Stimulated activated CD8-positive, alpha-beta memory T cell treated with anti-CD3 and anti-CD28 coated beads, Interleukin-2, amount 100 ng/mL, for 48 hours (primary cell): Measurements from ENCODE around the gene DNAJC21.
A peak's percentile ranks its signal among the peaks of the same experiment; 100 is the strongest.
"Not testable (repeated sequence)": the region's sequence is repeated elsewhere in the genome, so short reads cannot be mapped to it uniquely, and the experiment has no call there.

ENCODE experiments used
- DNase-seq, 2 donors: peaks; one replicate each; pipeline ENCODE4 v3.0.0-alpha.2; 2020; ENCODE audit warnings: low read depth in 2 of 2

Gene DNAJC21

DNA sequence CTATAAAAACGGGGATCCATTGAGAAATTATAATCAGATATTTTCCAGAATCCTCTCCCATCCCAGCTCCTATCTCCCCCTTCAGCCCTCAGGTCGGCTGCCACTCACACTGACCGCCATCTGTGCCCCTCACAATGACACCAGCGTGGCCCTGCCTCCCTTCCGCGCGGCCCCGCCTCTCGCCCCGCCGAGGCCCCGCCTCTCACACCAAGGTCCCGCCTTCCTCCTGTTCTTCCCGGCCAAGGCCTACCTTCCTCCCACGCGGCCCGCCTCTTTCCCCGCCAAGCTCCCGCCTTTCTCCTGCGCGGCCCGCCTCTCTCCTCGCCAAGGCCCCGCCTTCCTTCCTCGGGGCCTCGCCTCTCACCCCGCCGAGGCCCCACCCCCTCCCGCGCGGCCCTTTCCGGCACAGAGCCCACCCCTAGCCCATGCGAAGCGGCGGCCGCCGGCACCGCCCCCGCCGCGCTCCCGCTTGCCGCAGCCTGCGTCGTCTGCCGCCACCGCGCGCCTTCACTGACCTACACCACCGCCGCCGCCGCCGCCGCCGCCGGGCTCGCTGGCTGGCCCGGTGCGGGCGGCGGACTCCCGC, at the start of gene DNAJC21:
Gene DNAJC21 (plus strand): TSS at position 426 of the 586 bp plus-strand sequence. CDS start 261 bp downstream, outside the sequence.
- DNase-seq, result peak; percentile 96 to 98

DNA sequence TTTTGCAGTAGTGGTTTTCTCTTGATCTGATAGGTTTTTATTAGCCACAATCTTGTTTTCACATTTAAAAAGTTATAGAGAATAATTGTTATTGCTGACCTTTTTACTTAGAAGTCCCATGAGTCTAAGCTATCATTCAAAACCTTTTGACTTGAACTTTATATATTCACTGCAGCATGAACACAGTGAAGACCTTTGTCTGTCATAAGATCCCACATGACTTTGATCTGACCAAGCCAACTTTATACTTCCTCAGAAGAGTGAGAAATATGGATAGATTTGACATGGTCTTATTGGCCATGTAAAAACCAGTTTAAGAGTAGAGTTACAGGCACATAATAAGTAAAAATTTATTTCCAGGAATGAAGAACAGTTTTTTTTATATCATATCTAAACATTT, 48.1 kb upstream of the DNAJC21 start:
- DNase-seq, result no peak

DNA sequence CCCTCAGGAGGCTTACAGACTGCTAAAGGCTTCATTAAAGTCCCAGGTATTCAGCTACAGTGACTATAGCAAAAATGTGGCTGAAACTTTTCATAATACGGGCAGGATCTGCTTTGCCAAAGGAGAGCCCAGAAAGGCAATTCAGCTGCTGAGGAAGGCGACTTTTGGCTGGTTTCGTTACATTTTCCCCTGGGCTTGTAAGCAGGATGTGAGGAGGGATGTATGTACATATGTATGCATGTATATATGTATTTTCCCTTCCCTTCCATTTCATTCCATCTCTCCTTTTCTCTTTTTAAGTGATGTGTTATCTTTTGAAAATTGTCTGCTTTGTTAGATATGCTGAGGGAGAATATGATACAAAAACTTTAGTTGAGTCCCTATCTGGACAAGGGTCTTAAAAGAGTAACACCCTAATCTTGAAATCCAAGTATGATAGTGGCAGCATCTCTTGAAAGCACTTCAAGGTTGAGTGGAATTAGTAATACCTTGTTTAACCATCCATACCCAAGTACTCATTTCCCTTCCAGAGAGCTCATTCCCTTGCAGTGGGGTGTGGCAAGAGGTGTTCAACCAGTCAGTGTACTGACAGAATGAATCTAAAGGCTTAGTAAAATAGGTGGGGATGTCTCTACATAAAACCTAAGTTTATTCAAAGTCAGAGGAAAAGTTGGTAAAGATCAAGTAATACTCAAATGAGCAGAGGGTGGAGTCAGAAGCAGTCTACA, 42.8 kb upstream of the DNAJC21 start:
- no peak for DNase-seq

DNA sequence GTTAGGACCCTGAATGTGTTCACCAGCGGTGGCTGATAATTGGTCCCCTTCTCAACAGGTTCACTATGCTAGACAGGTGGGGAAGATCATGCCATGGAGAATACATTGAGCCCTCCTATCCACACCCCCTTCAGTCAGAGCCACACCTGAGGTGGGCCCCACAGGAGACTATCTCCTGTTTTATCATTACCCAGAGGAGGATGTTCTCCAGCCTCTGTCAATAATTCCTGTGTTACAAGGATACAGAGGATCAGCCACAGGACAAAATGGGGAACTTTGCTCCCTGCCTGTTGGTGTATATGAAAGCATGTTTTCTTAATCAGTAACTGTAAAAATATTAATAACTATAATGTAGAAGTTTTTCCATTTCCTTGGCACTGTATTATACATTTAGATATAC, 40.0 kb upstream of the DNAJC21 start:
- no peak for DNase-seq

DNA sequence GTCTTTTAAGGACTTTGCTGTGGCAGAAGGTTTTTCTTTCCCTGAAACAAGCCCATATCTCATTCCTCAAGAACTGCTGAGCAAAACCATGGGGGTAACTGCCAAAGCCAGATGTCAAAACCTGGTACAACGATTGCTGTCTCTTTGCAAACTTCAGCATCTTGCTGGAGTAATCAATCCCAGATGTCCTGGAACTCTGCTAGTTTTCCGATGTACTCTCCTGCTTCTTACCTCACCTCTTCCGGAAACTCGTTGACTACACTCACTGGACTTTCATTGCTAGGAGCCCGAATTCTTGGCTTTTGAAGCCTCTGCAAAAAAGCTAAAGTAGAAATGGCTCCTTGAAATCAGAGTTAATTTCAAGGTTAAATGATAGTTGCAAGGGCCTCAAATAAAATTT, 37.4 kb upstream of the DNAJC21 start:
- no peak for DNase-seq

DNA sequence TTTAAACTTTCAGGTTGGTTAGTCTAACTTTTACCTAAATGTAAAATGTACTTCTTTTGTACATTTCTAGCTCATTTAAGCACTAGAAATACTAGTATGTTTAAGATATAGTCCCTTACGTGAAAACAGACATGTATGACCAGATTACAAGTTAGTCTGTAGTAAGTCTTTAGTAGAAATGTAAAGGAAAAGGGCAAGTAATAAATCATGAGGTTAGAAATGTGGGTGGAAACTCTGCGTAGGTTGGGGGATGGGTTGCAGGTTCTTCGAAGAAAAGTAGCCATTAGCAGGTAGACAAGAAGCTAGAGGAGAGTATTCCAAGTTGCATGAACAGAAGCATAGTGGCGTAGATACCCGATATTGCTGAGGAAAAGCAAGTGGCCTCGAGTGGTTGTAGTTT, 36.9 kb upstream of the DNAJC21 start:
- no peak for DNase-seq

DNA sequence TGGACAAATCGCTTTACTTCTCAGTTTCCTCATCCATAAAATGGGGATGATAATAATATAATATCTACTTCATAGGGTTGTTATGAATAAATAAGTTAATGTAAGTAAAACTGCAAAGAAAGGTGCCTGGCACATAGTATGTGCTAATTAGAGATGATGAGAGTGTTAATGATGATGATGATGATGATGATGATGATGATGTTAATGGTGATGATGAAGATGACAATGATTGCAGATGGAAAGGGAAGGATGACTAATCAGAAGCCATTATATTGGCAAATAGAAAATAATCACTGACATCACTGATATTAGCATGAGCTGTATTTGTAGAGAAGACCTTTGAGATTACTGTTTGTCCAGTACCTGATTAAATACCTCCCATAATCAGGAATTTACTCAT, 34.6 kb upstream of the DNAJC21 start:
- DNase-seq, result no peak

DNA sequence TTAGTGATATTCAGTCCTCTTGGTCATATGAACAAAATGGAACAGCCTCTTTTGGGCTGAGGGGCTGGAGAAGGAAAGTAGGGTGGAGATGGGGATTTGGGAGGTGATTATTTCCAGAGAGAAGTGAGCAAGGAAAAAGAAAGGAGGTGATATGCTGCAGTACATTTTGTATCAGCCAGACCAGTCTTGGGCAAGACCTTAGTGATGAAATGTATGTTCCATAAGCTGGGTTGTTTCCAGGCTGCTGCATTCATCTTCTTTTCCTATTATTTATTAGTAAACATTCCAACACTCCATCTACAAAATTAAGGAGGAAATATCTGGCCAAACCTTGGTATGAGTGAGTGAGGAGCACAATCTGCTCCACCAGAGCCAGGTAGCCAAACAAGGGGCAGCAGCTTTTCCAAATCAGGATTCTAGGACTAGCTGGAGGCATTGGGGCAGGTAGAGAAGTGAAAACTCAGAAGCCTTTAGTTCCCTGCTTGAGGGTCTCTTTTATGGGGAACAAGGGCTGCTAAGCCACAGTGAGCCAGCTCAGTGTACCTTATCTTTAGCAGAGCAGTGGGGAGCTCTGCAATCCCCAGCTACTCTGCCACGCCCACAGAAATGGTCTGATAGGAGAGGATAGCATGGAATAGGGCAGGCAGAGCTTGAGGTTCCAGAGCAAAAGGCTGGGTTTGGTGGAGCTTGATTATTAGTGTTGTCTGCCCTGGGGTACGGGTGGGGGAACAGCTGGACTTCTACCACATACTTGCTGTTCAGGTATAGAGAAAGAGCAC, 33.5 kb upstream of the DNAJC21 start:
- DNase-seq, result no peak

DNA sequence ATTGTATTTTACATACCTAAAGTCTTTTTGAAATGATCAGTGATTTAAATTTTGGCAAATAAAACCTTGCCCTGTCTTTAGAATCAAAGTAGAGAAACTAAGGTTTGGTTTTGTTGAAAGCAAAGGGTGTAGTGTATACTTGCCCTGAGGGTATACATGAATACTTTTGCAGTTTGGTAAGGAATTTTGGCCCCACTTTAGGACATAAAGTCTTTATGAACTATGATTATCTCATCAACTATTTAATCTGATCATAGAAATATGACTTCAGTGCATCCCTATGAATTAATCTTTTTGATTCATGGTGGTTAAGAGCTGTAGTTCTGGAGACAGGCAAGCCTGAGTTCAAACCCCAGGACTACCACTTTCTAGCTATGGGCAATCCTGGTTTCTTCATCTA, 31.7 kb upstream of the DNAJC21 start:
- DNase-seq, result no peak

DNA sequence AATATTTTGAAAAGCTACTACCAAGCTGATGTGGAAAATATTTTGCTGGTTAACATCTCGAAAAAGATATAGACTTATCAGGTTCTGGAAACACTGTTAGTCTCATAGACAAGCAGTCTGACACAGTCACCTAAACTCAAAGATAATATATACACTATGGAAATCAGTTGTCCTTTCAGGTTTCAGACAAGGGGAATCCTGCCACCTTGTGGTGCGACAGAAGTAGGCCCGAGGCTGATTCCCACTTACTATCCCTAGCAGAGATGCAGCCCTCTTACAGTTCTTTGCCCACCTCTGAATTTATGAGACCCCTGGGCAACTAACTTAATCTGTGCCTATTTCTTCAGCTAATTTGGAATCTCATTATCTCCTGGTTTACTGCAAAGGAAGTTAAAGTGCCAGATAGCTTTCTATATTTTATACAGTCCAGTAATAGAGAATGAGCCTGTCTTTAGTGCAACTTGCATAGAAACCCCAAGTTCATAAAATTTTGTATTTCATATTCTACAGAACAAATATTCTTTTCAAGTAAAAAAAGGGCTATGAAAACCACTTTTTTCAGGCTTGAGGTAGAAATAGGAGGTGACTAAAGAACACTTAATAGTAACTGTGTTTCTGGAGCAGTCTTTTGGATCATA, 31.0 kb upstream of the DNAJC21 start:
- peak; percentile 14 to 27 for DNase-seq

DNA sequence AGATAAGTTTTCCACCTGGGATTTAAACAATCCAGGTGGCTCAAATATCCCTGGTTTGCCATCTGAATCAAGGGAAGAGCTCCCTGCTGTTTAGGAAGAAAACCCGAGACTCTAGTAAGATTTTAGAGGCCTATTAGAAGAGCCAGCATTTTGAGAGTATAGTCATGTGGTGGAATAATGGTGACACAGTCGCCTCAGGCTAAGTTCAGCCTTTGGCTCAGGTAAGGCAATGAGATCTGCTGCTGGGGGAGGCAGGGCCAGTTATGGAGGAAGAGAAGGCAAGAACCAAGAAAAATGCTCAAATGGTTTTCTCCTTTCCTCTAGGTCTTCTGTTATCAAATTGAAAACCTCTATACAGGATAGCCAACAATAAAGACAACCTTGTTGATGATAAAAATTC, 30.3 kb upstream of the DNAJC21 start:
- no peak for DNase-seq

DNA sequence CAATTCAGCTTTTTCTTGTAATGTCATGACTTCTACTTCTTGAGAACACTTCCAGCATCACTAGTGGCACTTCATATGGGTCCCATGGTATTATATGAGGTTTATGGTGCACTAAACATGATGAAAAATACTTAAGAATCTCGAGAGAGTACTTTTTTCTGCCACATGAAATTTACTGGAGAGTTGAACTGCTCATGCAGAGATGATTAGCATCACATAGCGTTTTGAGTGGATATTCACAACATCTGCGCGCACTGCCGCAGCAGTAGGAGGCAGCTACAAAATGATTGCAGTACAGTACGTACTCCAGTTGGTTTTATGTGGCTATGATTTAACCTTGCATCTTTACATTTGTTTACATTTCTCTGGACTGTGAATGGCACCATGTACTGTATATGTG, 28.7 kb upstream of the DNAJC21 start:
- no peak for DNase-seq

DNA sequence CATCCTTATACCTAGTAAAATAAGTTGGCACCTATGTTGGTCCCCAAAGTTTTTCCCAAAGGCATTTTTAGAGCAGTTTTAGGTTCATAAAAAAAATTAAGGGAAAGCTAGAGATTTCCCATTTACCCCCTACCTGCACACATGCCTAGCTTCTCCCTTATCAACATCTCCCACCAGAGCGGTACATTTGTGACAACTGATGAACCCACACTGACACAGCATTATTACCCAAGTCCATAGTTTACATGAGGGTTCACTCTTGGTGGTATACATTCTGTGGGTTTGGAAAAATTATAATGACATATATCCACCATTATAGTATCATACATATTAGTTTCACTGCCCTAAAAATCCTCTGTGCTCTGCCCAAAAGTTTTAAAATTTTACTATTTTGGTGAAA, 26.1 kb upstream of the DNAJC21 start:
- no peak for DNase-seq

DNA sequence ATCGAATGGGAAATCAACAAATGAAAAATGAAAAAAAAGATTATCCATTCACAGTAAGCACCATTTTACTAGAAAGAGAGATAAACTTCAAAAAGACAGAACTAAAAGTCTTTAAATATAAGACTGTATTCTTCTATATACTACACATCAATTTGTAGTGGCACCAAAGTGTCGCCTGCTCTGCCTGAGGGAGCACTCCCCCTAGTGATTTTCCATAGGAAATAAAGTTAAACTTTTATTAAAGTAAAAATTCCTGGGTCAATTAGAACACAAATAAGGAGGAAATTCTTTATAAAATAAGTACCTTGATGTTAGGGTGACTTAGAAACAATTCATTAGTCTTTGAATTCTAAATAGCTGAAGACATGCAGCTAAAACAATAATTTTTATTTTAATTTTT, 23.8 kb upstream of the DNAJC21 start:
- no peak for DNase-seq

DNA sequence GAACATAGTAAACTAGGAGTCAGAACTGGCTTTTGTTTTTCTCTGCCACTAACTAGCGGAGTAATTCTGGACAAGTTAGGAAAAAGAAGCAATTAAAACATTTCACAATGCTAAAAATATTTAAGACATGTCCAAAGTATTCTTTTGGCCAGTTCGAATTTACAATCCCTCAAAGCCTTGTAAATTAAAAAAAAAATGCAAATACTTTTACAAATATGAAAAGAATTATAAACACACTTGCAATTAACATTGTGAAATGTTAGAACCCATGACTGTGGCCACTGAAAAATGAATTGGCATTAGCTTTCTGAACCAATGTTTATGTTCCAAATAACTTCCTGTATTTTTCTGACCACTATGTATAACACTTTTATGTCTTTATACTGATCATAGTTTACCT, 16.3 kb upstream of the DNAJC21 start:
- DNase-seq, result no peak

DNA sequence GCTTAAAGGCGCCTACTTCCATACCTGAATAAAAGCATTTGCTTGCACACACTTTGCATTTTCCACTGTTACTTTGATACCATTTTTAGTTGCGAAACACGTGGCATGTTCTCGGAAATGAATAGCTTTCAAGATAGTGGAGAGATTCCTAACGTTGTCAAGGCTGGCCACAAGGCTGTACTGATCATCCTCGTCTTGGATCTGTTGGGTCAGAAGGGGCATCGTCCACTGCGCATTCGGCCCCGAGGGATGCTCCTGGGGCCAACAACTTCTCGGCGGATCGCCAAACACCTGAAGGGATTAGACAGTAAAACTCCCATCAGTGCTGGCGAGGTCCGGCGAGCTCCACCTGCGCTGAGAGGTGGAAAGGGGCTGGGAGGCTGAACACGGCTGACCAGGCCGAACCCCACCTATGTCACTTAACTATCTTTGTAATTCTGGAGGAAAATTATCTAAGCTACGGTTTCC, 14.7 kb upstream of the DNAJC21 start:
- DNase-seq, result peak in 1 of 2 donors; percentile 0

DNA sequence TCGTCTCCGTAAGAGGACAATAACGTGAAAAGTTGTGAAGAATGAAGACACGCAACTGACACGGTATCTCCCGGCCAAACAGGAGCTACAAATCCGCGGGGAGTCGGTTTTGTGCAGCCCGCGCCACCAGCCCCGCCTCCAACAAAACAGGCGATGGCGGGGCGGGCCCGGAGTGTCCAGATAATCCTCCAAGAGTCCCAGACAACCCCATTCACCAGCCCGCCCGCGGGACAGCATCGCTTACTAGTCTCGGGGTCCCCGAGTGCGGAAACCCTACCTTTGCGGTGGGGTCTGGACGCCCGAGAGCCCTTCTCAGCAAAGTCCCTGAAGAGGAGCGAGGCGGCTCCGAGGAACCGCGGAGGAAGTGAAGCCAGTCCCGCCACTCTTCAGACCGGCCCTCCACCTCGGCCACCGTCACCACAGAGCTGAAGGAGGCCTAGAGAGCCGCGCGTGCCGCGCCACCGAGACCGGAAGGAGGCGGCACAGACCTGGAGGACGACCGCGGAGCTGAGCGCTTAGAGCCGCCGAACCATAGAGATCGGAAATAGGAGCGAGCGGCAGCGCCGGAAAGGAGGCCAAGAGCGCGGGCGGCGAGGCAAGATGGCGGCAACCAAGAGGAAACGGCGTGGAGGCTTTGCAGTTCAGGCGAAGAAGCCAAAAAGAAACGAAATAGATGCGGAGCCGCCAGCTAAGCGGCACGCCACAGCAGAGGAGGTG, 14.1 kb upstream of the DNAJC21 start, which contains the start of the genes BRIX1 and RAD1:
Gene BRIX1 (plus strand): TSS at position 573 of the 717 bp plus-strand sequence. CDS start 28 bp downstream, at position 601.
Gene RAD1 (minus strand): TSS at position 366 of the 717 bp plus-strand sequence. CDS start 612 bp downstream, outside the sequence.
- DNase-seq, result peak; percentile 90

DNA sequence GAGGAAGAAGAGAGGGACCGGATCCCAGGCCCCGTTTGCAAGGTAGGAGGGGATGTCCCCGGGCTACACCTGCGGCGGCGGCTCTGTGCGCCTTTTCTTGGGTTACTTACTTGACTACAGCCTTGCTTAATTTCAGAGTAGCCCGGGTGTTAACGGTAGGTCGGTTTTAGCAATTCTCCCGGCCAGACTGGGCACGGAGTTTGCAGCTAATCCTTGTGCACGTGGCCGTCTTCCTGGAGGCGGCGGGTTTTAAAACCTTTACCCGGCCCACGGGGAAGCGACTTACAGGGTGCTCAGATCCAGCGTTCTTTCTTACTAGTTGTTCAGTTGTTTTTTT, 13.5 kb upstream of the DNAJC21 start:
- no peak for DNase-seq

DNA sequence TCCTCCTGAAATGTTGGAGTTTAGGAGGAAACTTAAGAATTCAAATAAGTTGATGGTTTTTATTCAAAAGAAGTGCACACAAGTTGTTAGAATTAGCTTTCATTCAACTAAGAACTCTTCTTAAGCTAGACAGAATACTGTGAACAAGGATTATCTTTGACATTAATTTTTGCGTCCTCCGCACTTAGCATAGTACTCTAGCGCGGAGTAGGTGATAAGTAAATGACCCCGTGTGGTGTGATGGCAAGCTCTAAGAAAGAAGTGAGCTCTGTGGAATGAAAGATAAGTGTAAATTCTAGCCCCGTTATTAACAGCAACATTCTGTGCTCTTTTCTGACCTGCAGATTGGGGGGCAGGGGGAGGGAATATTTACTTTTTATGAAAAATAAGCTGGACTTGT, 12.8 kb upstream of the DNAJC21 start:
- no peak for DNase-seq

DNA sequence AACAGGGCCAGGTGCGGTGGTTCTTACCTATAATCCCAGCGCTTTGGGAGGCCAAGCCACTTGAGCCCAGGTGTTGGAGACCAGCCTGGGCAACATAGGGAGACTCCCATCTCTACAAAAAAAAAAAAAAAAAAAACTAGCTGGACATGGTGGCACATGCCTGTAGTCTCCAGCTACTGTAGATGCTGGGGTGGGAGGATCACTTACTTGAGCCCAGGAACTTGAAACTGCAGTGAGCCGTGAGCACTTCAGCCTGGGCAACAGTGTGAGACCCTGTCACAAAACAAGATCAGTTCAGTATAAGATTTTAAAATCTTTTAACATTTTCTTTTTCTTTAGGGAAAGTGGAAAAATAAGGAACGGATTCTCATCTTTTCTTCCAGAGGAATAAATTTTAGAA, 11.3 kb upstream of the DNAJC21 start:
- DNase-seq, result no peak

DNA sequence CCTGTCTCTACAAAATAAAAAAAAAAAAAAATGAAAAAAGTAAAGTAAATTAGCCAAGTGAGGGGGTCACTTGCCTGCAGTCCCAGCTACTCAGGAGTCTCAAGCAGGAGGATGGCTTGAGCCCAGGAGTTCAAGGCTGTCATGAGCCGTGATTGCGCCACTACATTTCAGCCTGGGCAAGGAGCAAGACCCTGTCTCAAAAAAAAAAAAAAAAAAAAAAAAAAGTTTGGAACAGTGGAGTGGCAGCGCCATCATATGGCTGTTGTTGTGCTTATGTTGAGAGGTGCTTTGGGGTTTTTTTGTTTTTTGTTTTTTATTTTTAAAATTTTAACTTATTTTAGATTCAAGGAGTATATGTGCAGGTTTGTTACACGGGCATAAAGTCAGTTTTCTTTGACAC, 10.3 kb upstream of the DNAJC21 start:
- DNase-seq, result no peak

DNA sequence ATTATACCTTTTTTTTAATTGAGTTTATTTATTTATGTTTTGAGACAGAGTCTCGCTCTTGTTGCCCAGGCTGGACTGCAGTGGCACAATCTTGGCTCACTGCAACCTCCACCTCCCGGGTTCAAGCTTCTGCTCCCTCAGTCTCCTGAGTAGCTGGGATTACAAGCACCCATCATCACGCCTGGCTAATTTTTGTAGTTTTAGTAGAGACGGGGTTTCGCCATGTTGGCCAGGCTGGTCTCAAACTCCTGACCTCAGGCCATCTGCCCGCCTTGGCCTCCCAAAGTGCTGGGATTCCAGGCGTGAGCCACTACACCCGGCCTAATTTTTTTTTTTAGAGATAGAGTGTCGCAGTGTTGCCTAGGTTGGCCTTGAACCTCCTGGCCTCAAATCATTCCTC, 6.1 kb upstream of the DNAJC21 start:
- not testable (repeated sequence) for DNase-seq
